ENCODE results near the gene TLR1. TPM values are rescaled to one million over a fixed set of nuclear protein-coding genes. Genes with fewer than 3 reads are reported as not detected.

TLR1 gene
- total RNA-seq, 4 donors from 2014 or later, result 0.20 to 14.0 (median 6.1) TPM

DNA sequence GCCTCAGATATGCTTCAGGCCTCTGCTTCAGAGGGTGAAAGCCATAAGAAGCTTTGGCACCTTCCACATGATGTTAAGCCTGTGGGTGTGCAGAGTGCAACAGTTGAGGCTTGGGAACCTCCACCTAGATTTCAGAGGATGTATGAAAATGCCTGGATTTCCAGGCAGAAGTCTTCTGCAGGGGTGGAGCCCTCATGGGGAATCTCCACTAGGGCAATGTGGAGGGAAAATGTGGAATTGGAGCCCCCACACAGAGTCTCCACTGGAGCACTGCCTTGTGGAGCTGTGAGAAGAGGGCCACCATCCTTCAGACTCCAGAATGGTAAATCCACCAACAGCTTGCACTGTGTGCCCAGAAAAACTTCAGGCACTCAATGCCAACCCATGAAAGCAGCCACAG is 57.0 kb downstream of the TLR1 start:
- DNase-seq, result no peak
- Histone ChIP-seq H3K36me3 (no peaks in the 10 kb centered on the region), H3K27me3 (no peaks in the 10 kb centered on the region), H3K4me3 (no peak overlapping the region), H3K4me1 (peaks cover 0 to 6% (median 0%) of the 10 kb centered on the region in 4 donors), H3K9me3 (peaks cover 0 to 3% of the 10 kb centered on the region in 2 donors), H3K27ac (no peak overlapping the region)
- in situ Hi-C loops (cut with MboI; ENCODE audit: low pct_ligation_motif_present in 1 of 4, low pct_unique_long_range_greater_than_20kb in 1 of 4, low sequenced_read_pairs in 3 of 4) (loop anchor here in 2 of 4 donors (25.0 kb wide), 2 partner anchors 685 to 935 kb away; no protein-coding TSS in a partner anchor), intact Hi-C loops (cut with DNase I; ENCODE audit: low total_unique reads) (no loop called here)
- TF ChIP-seq EP300 (IDR thresholded peaks at IDR 0.05; ENCODE audit: low read depth) (no peak), POLR2AphosphoS5 (IDR thresholded peaks at IDR 0.05) (no peak)
- TF ChIP-seq, protein P1, sequence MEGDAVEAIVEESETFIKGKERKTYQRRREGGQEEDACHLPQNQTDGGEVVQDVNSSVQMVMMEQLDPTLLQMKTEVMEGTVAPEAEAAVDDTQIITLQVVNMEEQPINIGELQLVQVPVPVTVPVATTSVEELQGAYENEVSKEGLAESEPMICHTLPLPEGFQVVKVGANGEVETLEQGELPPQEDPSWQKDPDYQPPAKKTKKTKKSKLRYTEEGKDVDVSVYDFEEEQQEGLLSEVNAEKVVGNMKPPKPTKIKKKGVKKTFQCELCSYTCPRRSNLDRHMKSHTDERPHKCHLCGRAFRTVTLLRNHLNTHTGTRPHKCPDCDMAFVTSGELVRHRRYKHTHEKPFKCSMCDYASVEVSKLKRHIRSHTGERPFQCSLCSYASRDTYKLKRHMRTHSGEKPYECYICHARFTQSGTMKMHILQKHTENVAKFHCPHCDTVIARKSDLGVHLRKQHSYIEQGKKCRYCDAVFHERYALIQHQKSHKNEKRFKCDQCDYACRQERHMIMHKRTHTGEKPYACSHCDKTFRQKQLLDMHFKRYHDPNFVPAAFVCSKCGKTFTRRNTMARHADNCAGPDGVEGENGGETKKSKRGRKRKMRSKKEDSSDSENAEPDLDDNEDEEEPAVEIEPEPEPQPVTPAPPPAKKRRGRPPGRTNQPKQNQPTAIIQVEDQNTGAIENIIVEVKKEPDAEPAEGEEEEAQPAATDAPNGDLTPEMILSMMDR (IDR thresholded peaks at IDR 0.05), result no peak

Small RNAs within 50 kb of the gene (small RNA-seq; reads per million reads assigned to genes)
- 0 reads per million in 4 donors for gene RNA5SP158

Other genes starting within 250 kb of the TLR1 start
- 100 to 1,000 TPM; 111 to 174 (median 132) TPM for gene KLF3, start 140.6 kb downstream of the TLR1 start, total RNA-seq
- gene TLR10, start 21.8 kb downstream of the TLR1 start, total RNA-seq, result 1 to 10 TPM in 1 of 4 donors, not detected in 3; 4.6 TPM
- 1 to 10 TPM; 1.6 to 5.9 (median 3.3) TPM for gene TLR6, start 52.0 kb upstream of the TLR1 start, total RNA-seq
- 100 to 1,000 TPM in 3 of 4 donors, 10 to 100 TPM in 1; 52.4 to 121 (median 115) TPM for gene FAM114A1, start 63.0 kb upstream of the TLR1 start, total RNA-seq
- 1 to 10 TPM in 1 of 4 donors, under 1 TPM in 1, not detected in 2; 0.96 to 2.9 TPM for gene TMEM156, start 227.6 kb upstream of the TLR1 start, total RNA-seq

Data from transverse colon (tissue), 4 donors.